HG02759 (cell line): Measurements from ENCODE around the gene NAALADL2.
"Not testable (repeated sequence)": the region's sequence is repeated elsewhere in the genome, so short reads cannot be mapped to it uniquely, and the experiment has no call there.

Source experiments
- ATAC-seq: cut with Tn5 transposase; IDR thresholded peaks from one replicate; pipeline ENCODE4 v1.9.1; 2021; ENCODE audit warnings: mild to moderate bottlenecking, moderate library complexity; ENCODE audit not compliant: unreplicated experiment

The NAALADL2 gene

DNA sequence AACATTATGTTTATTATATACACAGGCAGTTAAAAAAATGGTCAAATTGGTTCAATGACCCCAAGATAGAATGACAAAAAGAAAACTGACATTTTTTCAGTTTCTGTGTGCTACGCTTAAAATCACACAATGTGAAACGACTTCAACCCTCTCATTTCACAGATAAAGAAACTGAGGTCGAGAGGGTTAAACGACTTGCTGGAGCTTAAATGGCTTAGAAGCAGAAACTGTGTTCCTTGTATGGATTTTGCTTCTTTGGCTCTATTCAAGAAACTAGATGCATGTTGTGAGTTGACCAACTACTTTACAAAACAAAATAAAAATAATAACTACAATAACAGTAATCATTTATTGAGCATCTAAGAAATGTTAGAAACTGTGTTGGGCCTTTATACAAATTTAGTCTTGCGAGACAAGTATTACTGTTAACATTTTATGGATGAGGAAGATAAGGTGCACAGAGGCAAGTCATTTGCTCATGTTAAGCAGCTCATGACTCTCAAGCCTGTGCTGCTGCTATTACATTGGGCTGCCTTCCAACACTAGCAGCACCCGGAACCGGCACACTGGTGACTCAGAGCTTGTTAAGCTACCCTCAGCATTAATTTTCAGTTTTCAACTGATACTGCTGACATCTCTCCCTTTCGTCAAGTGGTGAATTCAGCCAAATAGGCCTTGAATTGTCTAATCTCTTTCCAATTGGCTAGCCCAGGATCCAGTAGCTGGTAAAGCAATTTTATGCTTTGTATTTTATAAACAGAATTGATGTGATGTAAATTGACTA is 487.6 kb downstream of the NAALADL2 start:
- no peak for ATAC-seq

DNA sequence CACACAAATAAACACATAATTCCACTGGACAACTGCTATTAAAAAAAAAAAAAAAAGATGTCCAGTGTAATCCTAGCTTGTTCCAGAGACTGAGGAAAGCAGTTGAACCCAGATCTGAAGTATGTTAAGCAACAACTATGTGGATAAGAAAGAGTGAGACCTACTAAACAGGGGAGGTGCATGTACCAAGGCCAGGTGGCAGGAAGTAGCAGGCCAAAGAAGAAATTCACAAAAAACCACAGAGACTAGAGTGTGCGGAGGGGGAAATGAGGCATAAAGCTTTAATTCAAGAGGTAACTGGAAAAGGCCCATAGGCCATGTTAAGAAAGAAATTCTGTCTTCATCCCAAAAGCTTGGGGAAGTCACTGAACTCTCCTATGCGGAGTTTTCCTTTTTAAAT is 490.0 kb downstream of the NAALADL2 start:
- ATAC-seq = peak; percentile 59

DNA sequence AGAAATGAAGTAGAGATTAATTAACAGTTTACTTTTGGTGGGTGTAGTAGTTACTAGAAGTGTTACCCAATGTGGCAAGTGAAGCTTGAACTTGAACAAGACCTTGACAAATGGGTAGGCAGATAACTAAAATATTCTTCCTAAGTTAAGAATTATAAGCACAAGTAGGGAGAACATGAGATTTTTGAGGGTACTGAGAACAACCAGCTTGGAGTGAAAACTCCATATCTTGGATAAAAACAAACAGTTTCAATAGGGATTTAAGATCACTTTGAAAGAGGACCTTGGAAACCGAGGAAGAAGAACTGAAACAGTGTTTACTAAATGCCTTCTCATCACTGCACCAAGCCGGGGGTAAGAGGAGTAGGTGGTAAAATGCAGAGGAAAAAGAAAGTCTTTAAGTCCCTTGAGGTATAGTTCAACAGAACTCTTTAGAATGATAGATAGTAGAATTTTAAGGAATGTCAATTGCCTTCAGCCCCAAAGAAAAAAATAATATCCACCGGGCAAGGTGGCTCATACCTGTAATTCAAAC is 496.7 kb downstream of the NAALADL2 start:
- ATAC-seq = no peak

DNA sequence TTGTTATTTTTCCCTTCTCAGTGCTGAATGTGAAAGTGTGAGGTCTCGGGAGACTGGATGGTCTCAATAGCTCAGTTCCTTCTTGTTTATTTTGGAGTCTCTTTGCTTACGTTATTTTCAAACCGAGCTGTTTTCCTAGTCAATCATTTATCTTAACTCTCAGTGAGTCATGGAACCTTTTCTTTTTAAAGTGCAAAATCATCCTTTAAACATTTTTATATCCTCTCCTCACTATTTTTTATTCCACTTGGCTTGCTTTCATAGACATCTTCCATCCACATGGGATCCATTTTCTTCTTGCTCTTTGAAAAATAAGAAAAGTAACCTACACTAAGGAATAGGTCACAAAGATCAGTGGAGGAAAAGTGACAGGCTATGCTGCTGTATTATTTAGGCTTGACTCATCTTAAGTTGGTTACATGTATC is 497.8 kb downstream of the NAALADL2 start:
- ATAC-seq = no peak

DNA sequence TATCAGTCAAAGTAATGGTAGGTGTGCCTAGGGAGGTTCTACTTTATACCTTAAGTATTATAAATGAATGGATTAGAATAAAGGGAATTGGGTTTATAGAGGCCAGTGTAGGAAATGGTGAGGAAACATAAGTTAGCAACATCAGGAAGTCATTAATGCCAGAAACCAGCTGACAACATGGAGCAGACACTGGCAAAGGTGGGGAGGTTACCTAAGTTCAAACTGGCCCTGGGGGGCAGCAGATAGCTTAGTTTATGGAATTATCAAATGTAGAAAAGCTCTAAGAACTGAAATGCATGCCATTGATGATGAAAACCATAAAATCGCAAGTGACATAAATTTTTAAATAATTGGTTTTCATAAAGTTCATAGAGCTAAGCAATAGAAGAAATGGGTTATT is 498.6 kb downstream of the NAALADL2 start:
- no peak for ATAC-seq

DNA sequence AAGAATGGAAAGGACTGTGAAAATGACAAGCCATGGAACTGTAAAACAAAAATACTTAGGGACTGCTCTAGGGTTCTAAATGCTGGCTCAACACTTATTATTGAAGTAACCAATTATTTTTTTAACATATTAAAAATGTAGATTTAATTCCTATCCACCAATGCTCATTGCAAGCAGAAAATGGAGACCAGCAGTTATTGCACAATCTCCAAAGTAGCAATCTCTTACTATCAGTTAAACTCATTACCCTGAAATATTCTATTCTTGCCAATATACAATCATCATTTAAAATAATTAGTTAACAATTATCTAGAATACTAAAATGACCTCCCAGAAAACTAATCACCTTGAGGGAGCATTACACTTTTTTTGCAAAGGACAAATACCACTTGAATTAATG is 499.8 kb downstream of the NAALADL2 start:
- ATAC-seq = no peak

DNA sequence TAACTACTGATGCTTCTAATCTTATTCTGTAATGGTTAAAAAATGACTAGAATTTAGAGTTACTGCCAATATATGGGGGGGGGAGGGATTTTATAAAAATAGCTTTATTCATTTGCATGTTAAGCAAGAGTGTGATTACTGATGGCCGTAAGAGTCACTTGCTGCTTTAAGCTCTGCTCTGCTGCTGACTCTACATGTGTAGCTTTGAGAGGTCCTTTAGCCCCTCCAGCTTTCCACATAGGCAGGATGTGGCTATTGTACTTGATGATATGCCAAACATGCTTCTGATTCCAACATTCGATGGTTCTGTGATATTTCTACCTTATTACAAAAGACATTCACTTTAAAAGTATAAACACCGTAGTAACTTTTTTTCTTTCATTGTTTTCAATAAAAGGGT is 511.3 kb downstream of the NAALADL2 start:
- ATAC-seq = not testable (repeated sequence)

DNA sequence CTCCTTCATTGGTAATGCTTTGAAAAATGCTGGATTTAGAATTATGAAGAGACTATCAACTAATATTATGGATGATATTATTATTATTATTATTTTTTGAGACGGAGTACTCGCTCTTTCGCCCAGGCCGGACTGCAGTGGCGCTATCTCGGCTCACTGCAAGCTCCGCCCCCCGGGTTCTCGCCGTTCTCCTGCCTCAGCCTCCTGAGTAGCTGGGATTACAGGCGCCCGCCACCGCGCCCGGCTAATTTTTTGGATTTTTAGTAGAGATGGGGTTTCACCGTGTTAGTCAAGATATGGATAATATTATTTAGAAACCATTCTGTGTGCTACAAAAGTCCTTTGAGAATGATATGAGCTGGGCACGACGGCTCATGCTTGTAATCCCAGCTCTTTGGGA is 512.1 kb downstream of the NAALADL2 start:
- not testable (repeated sequence) for ATAC-seq

DNA sequence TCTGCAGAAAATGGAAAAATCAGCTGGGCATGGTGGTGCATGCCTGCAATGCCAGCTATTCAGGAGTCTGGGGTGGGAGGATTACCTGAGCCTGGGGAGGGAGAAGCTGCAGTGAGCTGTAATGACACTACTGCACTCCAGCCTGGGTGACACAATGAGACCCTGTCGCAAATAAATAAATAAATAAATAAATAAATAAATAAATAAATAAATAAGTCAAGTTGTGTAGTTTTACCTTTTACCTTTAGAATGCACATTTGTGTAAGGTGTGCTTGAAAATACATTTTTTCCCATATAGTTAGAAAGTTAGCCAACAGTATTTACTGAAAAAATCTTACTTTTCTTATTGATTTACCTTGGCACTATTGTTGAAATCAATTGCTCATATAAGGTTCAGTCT is 515.6 kb downstream of the NAALADL2 start:
- ATAC-seq = no peak

DNA sequence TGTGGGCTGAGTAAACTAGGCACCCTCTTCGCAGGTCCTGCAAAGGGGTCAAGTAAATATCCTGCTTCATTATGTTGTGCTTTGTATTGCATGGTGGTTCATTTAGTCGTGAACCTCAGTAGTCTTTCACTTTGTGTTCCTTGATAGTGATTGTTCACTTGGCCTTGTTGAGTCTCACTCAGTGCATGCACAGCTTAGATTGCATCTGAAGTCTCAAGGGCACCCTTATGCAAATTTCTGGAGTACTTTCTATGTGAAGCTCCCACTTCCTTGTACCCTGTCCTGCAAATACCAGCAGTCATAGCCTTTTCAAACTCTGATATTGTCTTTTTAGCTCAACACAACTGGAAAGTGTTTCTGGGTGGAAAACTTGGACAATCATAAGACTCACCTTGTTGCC is 519.2 kb downstream of the NAALADL2 start:
- peak; percentile 63 for ATAC-seq

DNA sequence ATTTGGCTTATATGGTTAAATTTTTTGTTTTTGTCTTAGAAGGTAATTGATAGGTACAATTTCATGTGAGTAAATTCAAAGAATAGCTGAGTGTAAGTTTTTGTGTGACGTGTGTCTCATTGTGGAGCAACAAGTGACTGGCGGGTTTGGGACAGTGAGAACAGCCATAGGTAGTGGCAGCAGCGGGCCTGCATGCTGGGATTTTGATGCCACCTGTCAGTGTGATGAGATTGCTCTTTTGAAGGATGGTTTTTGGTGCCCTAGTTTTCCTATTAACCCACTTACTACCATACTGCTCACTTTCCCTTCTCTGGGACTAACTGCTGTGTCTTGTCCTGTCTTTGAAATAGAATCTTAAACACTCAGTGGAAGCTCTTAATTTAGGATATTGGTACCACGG is 522.6 kb downstream of the NAALADL2 start:
- ATAC-seq = no peak

DNA sequence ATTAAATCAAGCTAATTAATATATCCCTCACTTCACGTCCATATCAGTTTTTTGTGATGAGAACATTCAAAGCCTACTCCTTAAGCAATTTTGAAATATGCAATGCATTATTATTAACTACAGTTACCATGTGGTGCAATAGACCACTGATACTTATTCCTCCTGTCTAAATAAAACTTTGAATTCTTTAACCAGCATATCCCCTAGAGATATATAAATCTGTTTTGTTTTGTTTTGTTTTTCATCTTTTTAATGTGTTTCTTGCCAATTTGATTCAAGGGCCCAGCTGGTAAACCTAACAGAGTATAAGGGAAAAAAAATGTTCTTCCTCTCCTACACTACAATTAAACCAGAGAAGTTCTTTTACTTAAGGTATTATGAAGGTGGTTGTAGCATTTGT is 524.2 kb downstream of the NAALADL2 start:
- no peak for ATAC-seq

DNA sequence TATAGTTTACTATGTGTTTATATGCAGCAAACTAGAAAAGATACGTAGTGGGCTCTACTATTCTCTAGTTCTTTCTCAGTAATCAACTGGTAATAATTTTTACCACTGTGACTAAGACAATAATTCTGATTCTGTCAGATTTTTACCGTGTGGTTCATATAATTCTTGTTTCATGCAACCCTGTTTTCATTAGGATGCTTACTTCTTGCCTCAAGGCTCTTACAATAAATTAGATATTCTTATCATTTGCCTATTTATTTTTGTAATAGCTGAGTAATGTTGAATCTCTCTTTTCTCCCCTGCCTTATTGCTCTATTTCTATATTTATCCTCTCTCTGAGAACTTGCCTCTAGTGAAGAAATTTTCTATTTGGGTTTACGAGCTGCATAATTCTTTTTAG is 524.7 kb downstream of the NAALADL2 start:
- no peak for ATAC-seq

DNA sequence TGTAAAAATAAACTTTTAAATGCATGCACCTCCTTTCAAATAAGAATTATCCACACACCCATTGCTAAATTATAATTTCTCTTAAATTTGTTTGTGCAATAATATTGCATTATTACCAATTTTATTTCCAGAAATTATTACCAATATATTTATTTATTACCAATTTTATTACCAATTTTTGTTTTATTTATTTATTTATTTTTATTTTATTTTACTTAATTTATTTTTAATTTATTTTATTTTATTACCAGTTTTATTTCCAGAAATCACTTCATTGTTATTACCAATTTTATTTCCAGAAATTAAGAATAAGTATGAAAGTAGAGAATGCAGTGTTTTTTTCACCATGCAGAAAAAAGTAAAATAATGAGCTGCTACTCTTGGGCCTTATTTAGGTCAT is 525.4 kb downstream of the NAALADL2 start:
- no peak for ATAC-seq

DNA sequence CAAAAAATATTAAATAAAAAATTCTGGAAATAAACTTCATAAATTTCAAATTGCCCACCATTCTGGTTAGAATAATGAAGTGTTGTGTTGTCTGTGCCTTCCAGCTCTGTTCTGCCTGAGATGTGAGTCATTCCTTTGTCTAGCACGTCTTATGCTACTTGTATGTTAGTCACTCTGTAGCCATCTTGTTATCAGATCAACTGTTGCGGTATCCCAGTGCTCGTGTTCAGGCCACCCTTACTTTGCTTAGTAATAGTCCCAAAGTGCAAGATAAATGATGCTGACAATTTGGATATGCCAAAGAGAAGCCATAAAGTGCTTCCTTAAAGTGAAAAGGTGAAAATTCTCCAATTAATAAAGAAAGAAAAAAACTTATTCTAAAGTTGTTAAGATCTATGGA is 527.5 kb downstream of the NAALADL2 start:
- ATAC-seq = no peak

DNA sequence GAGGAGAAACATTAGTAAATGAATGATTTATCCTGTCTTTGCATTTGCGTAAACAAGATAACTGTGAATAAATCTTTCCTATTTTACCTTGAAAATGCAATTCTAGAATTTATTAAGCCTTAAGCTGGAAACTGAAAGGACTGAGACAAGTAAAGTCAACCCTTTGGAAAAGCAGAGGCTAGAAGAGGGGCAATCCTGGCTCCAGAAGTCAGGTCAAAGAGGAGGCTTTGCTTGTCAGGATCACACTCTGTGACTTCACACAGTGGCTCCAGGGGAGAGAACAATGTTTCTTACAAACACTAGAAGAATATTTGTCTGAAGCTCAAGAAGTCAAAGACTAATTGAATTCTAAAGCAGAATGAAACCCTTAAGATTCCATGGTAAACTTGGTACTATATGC is 530.4 kb downstream of the NAALADL2 start:
- ATAC-seq = no peak

DNA sequence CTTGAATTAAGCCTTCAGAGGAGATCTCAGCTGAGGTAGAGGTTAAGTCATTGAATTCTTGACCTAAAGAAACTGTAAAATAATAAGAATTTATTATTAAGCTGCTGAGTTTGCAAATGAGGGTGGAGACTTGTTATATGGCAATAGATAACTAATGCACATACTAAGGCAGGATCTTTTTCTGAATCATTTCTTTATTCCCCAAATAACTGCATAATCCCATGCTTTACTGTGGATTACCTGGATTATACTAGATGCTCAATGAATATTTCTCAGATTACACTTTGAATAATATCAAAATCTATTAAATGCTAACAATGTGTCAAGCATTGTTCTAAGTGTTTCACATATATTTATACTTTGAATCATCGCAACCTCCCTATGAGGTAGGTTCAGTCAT is 532.5 kb downstream of the NAALADL2 start:
- ATAC-seq = no peak

DNA sequence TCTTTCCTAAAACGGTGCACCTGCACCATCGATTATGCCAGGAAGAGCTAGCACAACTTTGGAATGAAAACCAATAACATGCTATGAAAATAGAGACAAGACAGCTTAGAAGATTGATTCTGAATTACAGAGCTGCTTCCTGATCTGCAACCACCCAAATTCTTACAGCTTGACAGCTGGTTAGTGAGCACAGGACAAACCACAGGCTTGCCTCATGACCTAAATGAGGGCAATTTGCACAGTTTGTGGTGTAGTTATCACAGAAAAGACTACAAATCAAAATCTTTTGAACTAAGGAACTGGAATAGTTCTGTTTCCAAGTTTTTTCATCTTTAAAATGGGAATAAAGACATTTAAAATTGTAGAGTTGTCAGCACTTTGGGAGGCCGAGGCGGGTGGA is 533.5 kb downstream of the NAALADL2 start:
- no peak for ATAC-seq

DNA sequence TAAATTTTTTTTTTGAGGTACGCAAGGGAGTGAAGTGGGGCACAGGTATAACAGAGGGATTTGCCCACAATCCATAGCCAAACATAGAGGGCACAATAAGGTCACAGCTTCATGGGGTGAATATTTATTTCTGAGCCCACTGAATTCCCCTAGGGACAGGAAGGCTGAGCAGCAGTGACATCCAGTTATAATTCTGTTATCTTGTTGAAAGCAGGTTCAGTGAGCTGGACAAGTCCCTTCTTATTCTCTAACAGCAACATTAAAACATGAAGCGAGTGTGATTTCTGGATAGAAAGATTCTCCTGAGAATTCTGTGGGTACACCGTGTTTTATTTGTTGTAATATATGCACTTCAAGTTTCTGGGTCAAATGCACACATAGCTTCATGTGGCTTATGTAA is 538.2 kb downstream of the NAALADL2 start:
- no peak for ATAC-seq

DNA sequence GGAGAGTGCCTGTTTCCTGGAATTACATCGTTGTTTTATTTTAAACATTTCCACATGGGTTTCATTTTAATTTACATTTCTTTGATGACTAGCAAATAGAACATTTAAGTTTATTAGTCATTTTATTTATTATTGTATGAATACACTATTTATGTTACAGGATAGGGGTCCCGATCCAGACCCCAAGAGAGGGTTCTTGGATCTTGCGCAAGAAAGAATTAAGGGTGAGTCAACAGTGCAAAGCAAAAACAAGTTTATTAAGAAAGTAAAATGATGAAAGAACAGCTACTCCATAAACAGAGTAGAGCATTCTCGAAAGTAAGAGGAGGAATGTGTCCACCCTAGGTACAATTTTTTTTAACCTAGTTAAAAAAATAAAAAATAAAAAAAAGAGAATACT is 539.5 kb downstream of the NAALADL2 start:
- ATAC-seq = no peak

DNA sequence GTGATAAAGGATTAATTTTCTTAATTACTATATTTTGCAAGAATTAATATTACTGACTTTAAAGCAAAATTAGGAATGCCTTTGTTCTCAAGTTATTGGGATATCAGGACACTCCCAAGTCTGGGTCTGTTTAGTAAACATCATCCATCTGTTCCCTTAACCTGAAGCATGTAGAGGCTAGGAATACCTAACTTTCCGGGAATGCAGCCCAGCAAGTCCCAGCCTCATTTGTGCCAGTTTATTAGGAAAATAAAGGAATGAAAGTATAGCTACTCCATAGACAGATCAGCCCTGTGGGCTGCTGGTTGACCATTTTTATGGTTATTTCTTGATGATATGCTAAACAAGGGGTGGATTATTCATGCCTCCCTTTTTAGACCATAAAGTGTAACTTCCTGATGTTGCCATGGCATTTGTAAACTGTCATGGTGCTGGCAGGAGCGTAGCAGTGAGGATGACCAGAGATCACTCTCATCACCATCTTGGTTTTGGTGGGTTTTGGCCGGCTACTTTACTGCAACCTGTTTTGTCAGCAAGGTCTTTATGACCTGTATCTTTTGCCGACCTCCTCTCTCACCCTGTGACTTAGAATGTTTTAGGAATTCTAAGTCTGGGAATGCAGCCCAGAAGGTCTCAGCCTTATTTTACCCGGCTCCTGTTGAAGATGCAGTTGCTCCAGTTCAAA is 540.2 kb downstream of the NAALADL2 start:
- ATAC-seq = no peak

DNA sequence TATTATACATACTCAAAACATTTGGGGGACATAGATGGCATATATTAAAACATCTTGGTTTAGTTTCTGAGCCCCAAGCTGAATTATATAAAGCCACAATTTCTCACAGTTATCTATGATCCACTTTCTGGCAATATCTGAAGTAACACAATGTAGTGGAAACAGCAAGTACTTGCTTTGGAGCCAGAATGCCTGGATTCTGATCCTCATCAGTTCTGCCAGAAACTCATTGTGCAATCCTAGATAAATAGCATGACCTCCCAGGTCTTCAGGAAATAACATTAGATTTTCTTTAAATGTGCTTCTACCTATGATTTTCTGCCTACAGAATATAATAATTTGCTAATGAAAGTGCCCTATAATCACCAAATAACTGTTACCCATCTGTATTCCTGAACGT is 544.9 kb downstream of the NAALADL2 start:
- no peak for ATAC-seq
